SU-DHL-6 (cell line): Measurements from ENCODE around the gene ID2.

ENCODE experiments used
- H2AFZ ChIP-seq: fragments of 200-600 bp; sonication (generic); 2 replicates; pipeline ENCODE4 v1.6.1; 2014; ENCODE audit warnings: low read depth, mild to moderate bottlenecking, moderate library complexity, mixed read lengths, antibody characterized with exemption, low read length; ENCODE audit not compliant: severe bottlenecking
- H3F3A ChIP-seq: fragments of 200-600 bp; shearing (Covaris generic); 2 replicates; pipeline ENCODE4 v1.6.0; 2016; ENCODE audit warnings: antibody characterized with exemption, mild to moderate bottlenecking; ENCODE audit not compliant: insufficient read depth
- H3K27ac ChIP-seq: fragments of 200-600 bp; sonication (generic); 2 replicates; pipeline ENCODE4 v1.5.1; 2016; ENCODE audit warnings: low read depth, mild to moderate bottlenecking, low read length, moderate library complexity, mixed read lengths
- H3K27me3 ChIP-seq: fragments of 200-600 bp; sonication (generic), shearing (Covaris generic); 2 replicates; pipeline ENCODE4 v1.6.0; 2014; ENCODE audit warnings: mild to moderate bottlenecking, low read length
- H3K36me3 ChIP-seq: fragments of 200-600 bp; sonication (generic); 2 replicates; pipeline ENCODE4 v1.6.1; 2014; ENCODE audit warnings: mild to moderate bottlenecking, low read length, mixed read lengths
- H3K4me2 ChIP-seq: fragments of 300-600, 200-600 bp; shearing (Covaris generic), sonication (generic); 2 replicates; pipeline ENCODE4 v1.6.0; 2014; ENCODE audit warnings: low read length, low read depth, mild to moderate bottlenecking; ENCODE audit not compliant: poor library complexity, severe bottlenecking
- H3K4me3 ChIP-seq: fragments of 200-600 bp; sonication (generic); 2 replicates; pipeline ENCODE4 v1.5.1; 2014; ENCODE audit warnings: antibody characterized with exemption, low read length, mild to moderate bottlenecking, mixed read lengths; ENCODE audit not compliant: insufficient read depth, poor library complexity, severe bottlenecking
- H3K79me2 ChIP-seq: fragments of 200-600 bp; sonication (generic); 2 replicates; pipeline ENCODE4 v1.6.1; 2014; ENCODE audit warnings: mild to moderate bottlenecking, low read length, moderate library complexity; ENCODE audit not compliant: insufficient read depth
- H3K9ac ChIP-seq: fragments of 200-600 bp; sonication (generic); 2 replicates; pipeline ENCODE4 v1.7.0; 2014; ENCODE audit warnings: mild to moderate bottlenecking, low read length
- H3K9me2 ChIP-seq: fragments of 200-600 bp; sonication (generic); replicated peaks from 2 replicates; pipeline ENCODE4 v1.6.1; 2014; ENCODE audit warnings: low read length; ENCODE audit not compliant: insufficient read depth
- H3K9me3 ChIP-seq: fragments of 200-600 bp; sonication (generic); 2 replicates; pipeline ENCODE4 v1.6.1; 2014; ENCODE audit warnings: low read length, mixed read lengths; ENCODE audit not compliant: insufficient read depth
- H4K20me1 ChIP-seq: fragments of 200-600 bp; sonication (generic); 2 replicates; pipeline ENCODE4 v1.6.1; 2014; ENCODE audit warnings: low read depth, mild to moderate bottlenecking, antibody characterized with exemption, low read length, moderate library complexity, mixed read lengths
- EZH2phosphoT487 ChIP-seq: fragments of 200-600 bp; sonication (generic), shearing (Covaris generic); conservative IDR thresholded peaks from 2 replicates; pipeline ENCODE4 v1.6.1; 2018; ENCODE audit warnings: mild to moderate bottlenecking, antibody characterized with exemption, low read length, moderate library complexity, mixed read lengths
- TF ChIP-seq, protein P1 (sequence below): fragments of 200-600 bp; sonication (generic); IDR thresholded peaks from one replicate; pipeline ENCODE4 v1.5.1; 2017; ENCODE audit warnings: antibody characterized with exemption, mild to moderate bottlenecking, low read length, moderate library complexity; ENCODE audit not compliant: insufficient read depth, poor library complexity, severe bottlenecking

ID2 gene

DNA sequence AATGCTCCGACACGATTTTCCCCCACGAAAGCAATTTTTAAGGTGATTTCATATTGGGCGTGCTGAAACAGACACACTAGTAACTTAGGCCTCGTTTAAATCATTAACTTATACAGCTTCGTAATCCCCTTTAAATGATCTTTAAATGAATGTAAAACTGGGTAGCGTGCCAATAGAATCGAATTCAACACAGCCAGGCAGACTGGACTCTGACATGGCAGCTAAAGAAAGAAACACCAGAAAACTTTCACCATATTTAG lies 2.4 kb upstream of the ID2 start:
- Histone ChIP-seq H3K9me2 (no peaks in the 10 kb centered on the region), H4K20me1 (no peaks in the 10 kb centered on the region), H3K27me3 (no peaks in the 10 kb centered on the region), H3K4me2 (peak overlapping the region; percentile 62), H3K9me3 (peaks cover 4% of the 10 kb centered on the region; the same call in 1 of the 2 replicates), H3F3A (peaks cover 25% of the 10 kb centered on the region), H3K79me2 (no peaks in the 10 kb centered on the region; the same call in 1 of the 2 replicates), H3K9ac (peak overlapping the region; percentile 48), H2AFZ (no peak overlapping the region), H3K36me3 (no peaks in the 10 kb centered on the region), H3K4me3 (peak overlapping the region; percentile 36), H3K27ac (peak overlapping the region; percentile 11)
- TF ChIP-seq EZH2phosphoT487, result no peak
- TF ChIP-seq, protein P1, sequence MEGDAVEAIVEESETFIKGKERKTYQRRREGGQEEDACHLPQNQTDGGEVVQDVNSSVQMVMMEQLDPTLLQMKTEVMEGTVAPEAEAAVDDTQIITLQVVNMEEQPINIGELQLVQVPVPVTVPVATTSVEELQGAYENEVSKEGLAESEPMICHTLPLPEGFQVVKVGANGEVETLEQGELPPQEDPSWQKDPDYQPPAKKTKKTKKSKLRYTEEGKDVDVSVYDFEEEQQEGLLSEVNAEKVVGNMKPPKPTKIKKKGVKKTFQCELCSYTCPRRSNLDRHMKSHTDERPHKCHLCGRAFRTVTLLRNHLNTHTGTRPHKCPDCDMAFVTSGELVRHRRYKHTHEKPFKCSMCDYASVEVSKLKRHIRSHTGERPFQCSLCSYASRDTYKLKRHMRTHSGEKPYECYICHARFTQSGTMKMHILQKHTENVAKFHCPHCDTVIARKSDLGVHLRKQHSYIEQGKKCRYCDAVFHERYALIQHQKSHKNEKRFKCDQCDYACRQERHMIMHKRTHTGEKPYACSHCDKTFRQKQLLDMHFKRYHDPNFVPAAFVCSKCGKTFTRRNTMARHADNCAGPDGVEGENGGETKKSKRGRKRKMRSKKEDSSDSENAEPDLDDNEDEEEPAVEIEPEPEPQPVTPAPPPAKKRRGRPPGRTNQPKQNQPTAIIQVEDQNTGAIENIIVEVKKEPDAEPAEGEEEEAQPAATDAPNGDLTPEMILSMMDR, result no peak

GRCh38 chr2:8679827-8680731 lies 1.8 kb upstream of the ID2 start:
- Histone ChIP-seq H3K4me2 (peak overlapping the region; percentile 93), H3K9ac (0 out of 2 replicates have a peak overlapping the region, but pooled peaks have one; percentile 48), H3K4me3 (no peak overlapping the region), H4K20me1 (no peaks in the 10 kb centered on the region), H3F3A (peaks cover 27% of the 10 kb centered on the region), H3K9me2 (no peaks in the 10 kb centered on the region), H3K27me3 (no peaks in the 10 kb centered on the region), H3K79me2 (no peaks in the 10 kb centered on the region; the same call in 1 of the 2 replicates), H3K9me3 (no peaks in the 10 kb centered on the region), H3K27ac (peak overlapping the region; percentile 62), H2AFZ (no peak overlapping the region), H3K36me3 (no peaks in the 10 kb centered on the region)
- TF ChIP-seq, protein P1, result no peak
- no peak for TF ChIP-seq EZH2phosphoT487

GRCh38 chr2:8680822-8681760 lies 765 bp upstream of the ID2 start:
- Histone ChIP-seq H3K9ac (peak overlapping the region; percentile 42; the same call in 1 of the 2 replicates), H3K36me3 (no peaks in the 10 kb centered on the region), H3K4me3 (peak overlapping the region; percentile 60), H3F3A (peaks cover 27% of the 10 kb centered on the region), H3K9me2 (no peaks in the 10 kb centered on the region), H4K20me1 (no peaks in the 10 kb centered on the region), H3K27ac (peak overlapping the region; percentile 62), H3K9me3 (no peaks in the 10 kb centered on the region), H3K79me2 (no peaks in the 10 kb centered on the region; the same call in 1 of the 2 replicates), H3K27me3 (no peaks in the 10 kb centered on the region), H2AFZ (peak overlapping the region; percentile 58), H3K4me2 (peak overlapping the region; percentile 93)
- TF ChIP-seq EZH2phosphoT487, result no peak
